ENCODE data around the gene CDKN2C.

DNA sequence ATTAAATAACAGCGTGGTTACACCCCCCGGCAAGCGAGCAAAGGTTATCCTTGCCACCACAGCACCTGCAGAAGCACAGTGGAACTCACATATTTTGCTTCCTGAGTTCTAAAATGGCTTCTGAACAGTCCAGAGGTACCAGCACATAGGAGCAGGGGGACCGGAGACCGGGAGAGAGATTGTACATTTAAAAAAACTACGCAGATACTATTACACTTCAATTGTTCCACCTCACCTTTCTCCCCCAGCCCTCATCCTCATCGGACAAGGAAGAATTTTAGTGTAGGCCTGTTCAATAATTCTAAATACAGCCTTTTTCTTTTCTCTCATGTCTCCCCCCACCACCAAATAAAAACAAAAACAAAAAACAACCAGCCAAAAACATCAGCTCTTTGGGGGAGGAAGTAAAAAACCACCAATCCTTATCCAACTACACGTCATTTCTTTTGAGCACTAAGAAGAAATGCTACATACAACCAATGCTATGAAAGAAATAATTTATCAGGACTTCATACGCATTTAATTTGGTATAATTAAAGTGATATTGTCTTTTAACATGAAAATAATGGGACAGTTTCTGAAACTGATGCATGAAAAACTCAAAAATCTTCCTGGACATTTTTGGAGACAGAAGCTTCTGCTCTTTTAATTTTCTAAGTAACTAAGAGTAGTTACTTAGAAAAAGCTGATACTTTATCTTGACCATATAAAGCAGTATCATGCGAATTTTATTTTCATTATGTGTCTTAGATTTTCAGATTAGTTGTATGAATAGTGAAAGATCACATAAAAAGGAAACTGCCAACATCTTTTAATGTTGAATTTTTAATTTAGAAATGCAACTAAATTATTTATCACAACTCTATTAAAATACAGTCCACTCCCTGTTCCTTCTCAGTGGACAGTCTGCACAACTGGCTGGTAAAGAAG lies 9.1 kb downstream of the CDKN2C start:
- TF ChIP-seq, protein P1, sequence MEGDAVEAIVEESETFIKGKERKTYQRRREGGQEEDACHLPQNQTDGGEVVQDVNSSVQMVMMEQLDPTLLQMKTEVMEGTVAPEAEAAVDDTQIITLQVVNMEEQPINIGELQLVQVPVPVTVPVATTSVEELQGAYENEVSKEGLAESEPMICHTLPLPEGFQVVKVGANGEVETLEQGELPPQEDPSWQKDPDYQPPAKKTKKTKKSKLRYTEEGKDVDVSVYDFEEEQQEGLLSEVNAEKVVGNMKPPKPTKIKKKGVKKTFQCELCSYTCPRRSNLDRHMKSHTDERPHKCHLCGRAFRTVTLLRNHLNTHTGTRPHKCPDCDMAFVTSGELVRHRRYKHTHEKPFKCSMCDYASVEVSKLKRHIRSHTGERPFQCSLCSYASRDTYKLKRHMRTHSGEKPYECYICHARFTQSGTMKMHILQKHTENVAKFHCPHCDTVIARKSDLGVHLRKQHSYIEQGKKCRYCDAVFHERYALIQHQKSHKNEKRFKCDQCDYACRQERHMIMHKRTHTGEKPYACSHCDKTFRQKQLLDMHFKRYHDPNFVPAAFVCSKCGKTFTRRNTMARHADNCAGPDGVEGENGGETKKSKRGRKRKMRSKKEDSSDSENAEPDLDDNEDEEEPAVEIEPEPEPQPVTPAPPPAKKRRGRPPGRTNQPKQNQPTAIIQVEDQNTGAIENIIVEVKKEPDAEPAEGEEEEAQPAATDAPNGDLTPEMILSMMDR (conservative IDR thresholded peaks at IDR 0.05 in 1 of 2, IDR thresholded peaks at IDR 0.05 in 1 of 2; ENCODE audit: low read depth in 1 of 2, low read length in 2 of 2) = no peak
- TF ChIP-seq EZH2 (IDR thresholded peaks at IDR 0.05; ENCODE audit: low read length, missing control alignments) = no peak
